IMR-90 (cell line): Measurements from ENCODE around the gene DIP2C. TPM values are rescaled to one million over a fixed set of nuclear protein-coding genes. Genes with fewer than 3 reads are reported as not detected.

Experiments
- ATAC-seq: fragments of 200-7000 bp; cut with Tn5 transposase; 2 replicates; pipeline ENCODE4 v1.9.1; 2020; ENCODE audit warnings: low read depth, mild to moderate bottlenecking, moderate library complexity
- BruUV-seq: library from RNA; stranded (reverse); fragments of 400-500 nt; replicated peaks from 2 replicates; lab custom pipeline; 2021; lab: Mats Ljungman, UMichigan
- CTCF ChIA-PET: fragments of 300-600 bp; formaldehyde crosslinking; extraction: SDS; loops from one replicate; lab custom pipeline; 2021; ENCODE audit warnings: antibody characterized with exemption; lab: Yijun Ruan, JAX
- POLR2A ChIA-PET: fragments of 300-600 bp; sonication (Branson Sonifier 250); formaldehyde crosslinking; loops from one replicate; lab custom pipeline; 2022; ENCODE audit warnings: antibody characterized with exemption; ENCODE audit not compliant: unreplicated experiment; lab: Charles Lee
- DNase-seq: peaks from one replicate; pipeline ENCODE4 v3.0.0; 2013
- H2AFZ ChIP-seq: replicated peaks from 2 replicates; pipeline ENCODE3; 2013; ENCODE audit warnings: low read length, mild to moderate bottlenecking; ENCODE audit not compliant: poor library complexity
- H2AK5ac ChIP-seq: 2 replicates; pipeline ENCODE4 v1.6.1; 2013; ENCODE audit warnings: low read depth, low read length, inconsistent platforms
- H2AK9ac ChIP-seq: replicated peaks from 2 replicates; pipeline ENCODE3; 2013; ENCODE audit warnings: mild to moderate bottlenecking, low read depth, low read length, moderate library complexity; ENCODE audit not compliant: poor library complexity
- H2BK120ac ChIP-seq: 2 replicates; pipeline ENCODE4 v1.6.1; 2013; ENCODE audit warnings: low read depth, low read length, inconsistent platforms
- H2BK15ac ChIP-seq: 3 replicates; pipeline ENCODE4 v1.6.1; 2013; ENCODE audit warnings: low read depth, low read length, inconsistent platforms
- H2BK20ac ChIP-seq: 2 replicates; pipeline ENCODE4 v1.6.1; 2013; ENCODE audit warnings: low read depth, mild to moderate bottlenecking, inconsistent platforms, low read length, moderate library complexity
- H2BK5ac ChIP-seq: 2 replicates; pipeline ENCODE4 v1.6.1; 2013; ENCODE audit warnings: mild to moderate bottlenecking, low read depth, low read length, inconsistent platforms; ENCODE audit not compliant: poor library complexity, severe bottlenecking
- H3K14ac ChIP-seq: replicated peaks from 2 replicates; pipeline ENCODE4 v1.6.1; 2013; ENCODE audit warnings: low read depth, low read length, inconsistent platforms
- H3K18ac ChIP-seq: 2 replicates; pipeline ENCODE4 v1.6.1; 2013; ENCODE audit warnings: low read depth, low read length, control low read depth
- H3K23ac ChIP-seq: 2 replicates; pipeline ENCODE4 v1.6.1; 2013; ENCODE audit warnings: low read depth, low read length, inconsistent platforms
- H3K27ac ChIP-seq: 2 replicates; pipeline ENCODE4 v1.5.1; 2013; ENCODE audit warnings: mild to moderate bottlenecking, control low read depth, low read length; ENCODE audit not compliant: insufficient read depth
- H3K27me3 ChIP-seq: 2 replicates; pipeline ENCODE4 v1.6.1; 2013; ENCODE audit warnings: low read length; ENCODE audit not compliant: control insufficient read depth, insufficient read depth
- H3K36me3 ChIP-seq: 2 replicates; pipeline ENCODE4 v1.6.1; 2013; ENCODE audit warnings: low read length, mixed read lengths; ENCODE audit not compliant: control insufficient read depth, insufficient read depth
- H3K4ac ChIP-seq: 2 replicates; pipeline ENCODE4 v1.6.1; 2013; ENCODE audit warnings: low read depth, low read length, inconsistent platforms
- H3K4me1 ChIP-seq: 2 replicates; pipeline ENCODE4 v1.6.1; 2013; ENCODE audit warnings: low read length, mixed read lengths; ENCODE audit not compliant: control insufficient read depth, insufficient read depth
- H3K4me2 ChIP-seq: 2 replicates; pipeline ENCODE4 v1.6.1; 2013; ENCODE audit warnings: low read depth, mild to moderate bottlenecking, control low read depth, low read length, moderate library complexity
- H3K4me3 ChIP-seq: 2 replicates; pipeline ENCODE4 v1.5.1; 2013; ENCODE audit warnings: low read depth, mild to moderate bottlenecking, control low read depth, low read length, moderate library complexity; ENCODE audit not compliant: insufficient read depth
- H3K56ac ChIP-seq: 2 replicates; pipeline ENCODE4 v1.6.1; 2013; ENCODE audit warnings: low read length, inconsistent platforms; ENCODE audit not compliant: insufficient read depth; ENCODE audit errors: extremely low read depth
- H3K79me1 ChIP-seq, 2 experiments: 2 replicates each; pipeline ENCODE4 v1.6.1; 2013; ENCODE audit warnings: low read length in 2 of 2, inconsistent platforms in 1 of 2, low read depth in 1 of 2
- H3K9ac ChIP-seq: 2 replicates; pipeline ENCODE4 v1.6.1; 2013; ENCODE audit warnings: low read depth, low read length, control low read depth
- H3K9me1 ChIP-seq: 2 replicates; pipeline ENCODE4 v1.6.1; 2013; ENCODE audit warnings: low read length, inconsistent platforms; ENCODE audit not compliant: insufficient read depth
- H3K9me3 ChIP-seq: 2 replicates; pipeline ENCODE4 v1.6.1; 2013; ENCODE audit warnings: low read length; ENCODE audit not compliant: control insufficient read depth, insufficient read depth
- H4K20me1 ChIP-seq: 2 replicates; pipeline ENCODE4 v1.6.1; 2013; ENCODE audit warnings: low read length, inconsistent platforms; ENCODE audit not compliant: insufficient read depth
- H4K5ac ChIP-seq: 2 replicates; pipeline ENCODE4 v1.6.1; 2013; ENCODE audit warnings: mild to moderate bottlenecking, low read depth, low read length, control low read depth
- H4K8ac ChIP-seq, 2 experiments: 2 replicates each; pipeline ENCODE4 v1.6.1; 2013; ENCODE audit warnings: low read depth in 2 of 2, low read length in 2 of 2, control low read depth in 1 of 2, inconsistent platforms in 1 of 2
- H4K91ac ChIP-seq: 2 replicates; pipeline ENCODE4 v1.6.1; 2013; ENCODE audit warnings: low read depth, low read length, inconsistent platforms; ENCODE audit not compliant: insufficient read depth
- CHD1 ChIP-seq: IDR thresholded peaks from 2 replicates; pipeline ENCODE4 v1.6.1; 2012; ENCODE audit warnings: low read depth, low read length, improper control_type of control experiment
- MAZ ChIP-seq: IDR thresholded peaks from 2 replicates; pipeline ENCODE4 v1.6.1; 2012; ENCODE audit warnings: low read depth, mild to moderate bottlenecking, low read length, improper control_type of control experiment, moderate library complexity, borderline replicate concordance
- MXI1 ChIP-seq: IDR thresholded peaks from 2 replicates; pipeline ENCODE4 v1.6.1; 2012; ENCODE audit warnings: low read depth, mild to moderate bottlenecking, low read length, moderate library complexity, borderline replicate concordance
- NFE2L2 ChIP-seq: fragments of 150-350 bp; IDR thresholded peaks from 2 replicates; pipeline ENCODE4 v1.6.1; 2016; ENCODE audit warnings: low read depth, mild to moderate bottlenecking, low read length
- POLR2A ChIP-seq: IDR thresholded peaks from 2 replicates; pipeline ENCODE4 v1.6.1; 2012; ENCODE audit warnings: mild to moderate bottlenecking, low read depth, low read length
- RFX5 ChIP-seq: IDR thresholded peaks from 2 replicates; pipeline ENCODE4 v1.8.0; 2012; ENCODE audit warnings: low read depth, mild to moderate bottlenecking, low read length, moderate library complexity
- WGBS, 2 experiments: methylation state at CpG; one replicate each; pipeline versions ENCODE4 v1.1.5 to v1.1.7; 2013; ENCODE audit warnings: missing lambda C conversion rate in 2 of 2; ENCODE audit not compliant: insufficient read length in 1 of 2; ENCODE audit errors: extremely low coverage in 2 of 2; 5-methylcytosine and 5-hydroxymethylcytosine counted together
- dilution Hi-C: fragments of 300-500 bp; cut with HindIII; formaldehyde crosslinking; loops from one replicate; pipeline ENCODE4 v1.14.3; 2018; ENCODE audit warnings: low sequenced_read_pairs; ENCODE audit not compliant: unreplicated experiment
- in situ Hi-C: fragments of 300-500 bp; cut with MboI; formaldehyde crosslinking; loops from 3 replicates; pipeline ENCODE4 v1.14.3; 2019; ENCODE audit warnings: low sequenced_read_pairs, inconsistent platforms, mixed read lengths
- intact Hi-C: fragments of 100-400 bp; cut with micrococcal nuclease; formaldehyde crosslinking; loops from 2 replicates; pipeline ENCODE4 v1.10.0; 2022
- polyA plus RNA-seq, 3 experiments: library from polyadenylated mRNA; depleted of rRNA; stranded (reverse); fragments of >200 nt; gene quantifications; 2 replicates each; pipeline ENCODE4 v1.2.3, GENCODE V29; 2012; ENCODE audit warnings: low replicate concordance in 1 of 3
- total RNA-seq: library from RNA; depleted of rRNA; stranded (reverse); fragments of >200 nt; gene quantifications from 2 replicates; pipeline ENCODE4 v1.2.3, GENCODE V29; 2012
- TF ChIP-seq, protein P1 (sequence below): fragments of 150-350 bp; IDR thresholded peaks from 2 replicates; pipeline ENCODE4 v1.6.1; 2016; ENCODE audit warnings: low read depth, mild to moderate bottlenecking, low read length, moderate library complexity, borderline replicate concordance

Gene DIP2C
- total and polyA plus RNA-seq, 2 of the 4 experiments (the other 2 are of a cell fraction), result 8.6 to 17.3 TPM

DNA sequence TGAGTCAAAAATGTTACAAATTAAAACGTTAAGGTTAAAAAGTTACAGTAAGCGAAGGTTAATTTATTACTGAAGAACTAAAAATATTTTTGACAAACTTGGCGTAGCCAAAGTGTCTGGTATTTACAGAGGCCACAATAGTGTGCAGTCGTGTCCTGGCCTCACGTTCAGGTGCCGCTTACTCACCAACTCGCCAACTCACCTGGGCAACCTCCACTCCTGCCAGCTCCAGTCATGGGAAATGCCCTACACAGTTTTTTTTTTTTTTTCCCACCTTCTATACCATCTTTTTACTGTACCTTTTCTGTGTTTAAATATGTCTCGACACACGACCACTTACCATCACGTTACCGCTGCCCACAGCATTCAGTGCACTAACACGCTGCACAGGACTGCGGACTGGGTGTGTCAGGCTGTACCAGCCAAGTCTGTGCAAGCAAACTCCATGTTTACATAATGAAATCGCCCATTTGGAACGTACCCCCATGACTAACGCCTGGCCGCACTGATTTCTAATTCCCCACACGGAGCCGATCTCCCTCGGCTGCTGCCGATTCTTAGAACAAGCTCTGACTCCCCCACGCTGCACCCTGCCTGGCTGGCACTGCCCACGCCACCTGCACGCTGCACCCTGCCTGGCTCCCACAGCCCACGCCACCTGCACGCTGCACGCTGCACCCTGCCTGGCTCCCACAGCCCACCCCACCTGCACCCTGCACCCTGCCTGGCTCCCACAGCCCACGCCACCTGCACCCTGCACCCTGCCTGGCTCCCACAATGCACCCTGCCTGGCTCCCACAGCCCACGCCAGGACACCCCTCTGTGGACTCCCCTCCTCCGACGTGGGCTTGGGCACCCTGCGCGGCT, 351.1 kb downstream of the DIP2C start:
- Histone ChIP-seq H3K4me3 (no peak overlapping the region), H3K56ac (no peak overlapping the region), H2BK120ac (no peak overlapping the region), H3K27ac (no peak overlapping the region), H2AK5ac (no peak overlapping the region), H3K9me3 (no peaks in the 10 kb centered on the region), H2BK15ac (no peak overlapping the region), H3K79me1 (peaks cover 0 to 3% of the 10 kb centered on the region in 2 experiments; a peak in 2 of 4 replicates), H3K4me2 (no peak overlapping the region), H4K8ac (no peak overlapping the region), H2AFZ (no peak overlapping the region), H3K4ac (no peak overlapping the region), H4K5ac (no peak overlapping the region), H3K23ac (no peak overlapping the region), H3K4me1 (no peaks in the 10 kb centered on the region), H4K20me1 (0 out of 2 replicates have a peak, but pooled peaks cover 4% of the 10 kb centered on the region), H3K18ac (no peak overlapping the region), H3K27me3 (no peaks in the 10 kb centered on the region), H2BK5ac (no peak overlapping the region), H2AK9ac (no peak overlapping the region), H3K14ac (no peak overlapping the region), H3K9ac (no peak overlapping the region), H3K36me3 (peaks cover 46% of the 10 kb centered on the region), H3K9me1 (peaks cover 18% of the 10 kb centered on the region), H4K91ac (no peak overlapping the region), H2BK20ac (no peak overlapping the region)
- peak; percentile 16 for DNase-seq
- POLR2A ChIA-PET, result no interaction called here
- no TSS peak for BruUV-seq
- TF ChIP-seq CHD1 (no peak), MXI1 (no peak), POLR2A (no peak), MAZ (no peak), NFE2L2 (no peak), RFX5 (no peak)
- TF ChIP-seq, protein P1, sequence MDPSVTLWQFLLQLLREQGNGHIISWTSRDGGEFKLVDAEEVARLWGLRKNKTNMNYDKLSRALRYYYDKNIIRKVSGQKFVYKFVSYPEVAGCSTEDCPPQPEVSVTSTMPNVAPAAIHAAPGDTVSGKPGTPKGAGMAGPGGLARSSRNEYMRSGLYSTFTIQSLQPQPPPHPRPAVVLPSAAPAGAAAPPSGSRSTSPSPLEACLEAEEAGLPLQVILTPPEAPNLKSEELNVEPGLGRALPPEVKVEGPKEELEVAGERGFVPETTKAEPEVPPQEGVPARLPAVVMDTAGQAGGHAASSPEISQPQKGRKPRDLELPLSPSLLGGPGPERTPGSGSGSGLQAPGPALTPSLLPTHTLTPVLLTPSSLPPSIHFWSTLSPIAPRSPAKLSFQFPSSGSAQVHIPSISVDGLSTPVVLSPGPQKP, result no peak
- 75% methylated on average over 13 of the region's 33 CpGs; no CpG with 5 or more reads in 1 of the 2 experiments for WGBS, 2 experiments
- intact Hi-C loops, result no loop called here
- CTCF ChIA-PET, result interaction anchor here (1.0 kb wide), 1 partner anchor 9 kb away, joined by 3 read pairs; no protein-coding TSS in a partner anchor
- dilution Hi-C loops, result no loop called here
- in situ Hi-C loops, result no loop called here
- ATAC-seq, result peak; percentile 60
